Measurements from ENCODE around the gene EID2B.

Gene EID2B

DNA sequence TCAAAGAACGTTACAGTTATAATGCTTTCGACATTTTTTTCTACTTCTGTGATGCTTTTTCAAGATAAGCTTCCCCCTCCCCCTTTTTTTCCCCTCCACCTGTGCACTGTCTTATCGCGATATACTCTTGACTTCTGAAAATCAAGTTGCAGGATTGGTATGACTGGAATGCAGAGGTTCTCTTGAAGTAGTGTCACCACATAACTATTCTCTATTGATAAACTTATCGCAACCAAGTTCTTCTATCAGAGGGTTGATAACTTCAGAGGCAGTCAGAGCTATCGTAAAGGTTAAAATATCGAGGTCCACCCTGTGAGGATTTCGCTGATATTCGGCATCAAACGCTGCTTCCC, 6.5 kb upstream of the EID2B start:
- no peak for TF ChIP-seq CTCF (IDR thresholded peaks at IDR 0.05; ENCODE audit: low read depth, low read length, missing control alignments)
- H3K4me3 ChIP-seq (ENCODE audit: low read depth, low read length) = peak overlapping the region; percentile 88
- DNase-seq (ENCODE audit: low read depth) = no peak

- no peak for TF ChIP-seq CTCF (IDR thresholded peaks at IDR 0.05; ENCODE audit: low read depth, low read length, missing control alignments)
Observed at GRCh38 chr19:39533791-39534190, 1.1 kb upstream of the EID2B start.

GRCh38 chr19:39533003-39533512, 406 bp upstream of the EID2B start:
- TF ChIP-seq CTCF (IDR thresholded peaks at IDR 0.05; ENCODE audit: low read depth, low read length, missing control alignments) = no peak
- no peak overlapping the region for H3K4me3 ChIP-seq (ENCODE audit: low read depth, low read length)
- DNase-seq (ENCODE audit: low read depth) = no peak

More at GRCh38 chr19:39533791-39534190, 1.1 kb upstream of the EID2B start:
- H3K4me3 ChIP-seq (ENCODE audit: low read depth, low read length) = no peak overlapping the region
- DNase-seq (ENCODE audit: low read depth) = no peak

GRCh38 chr19:39531834-39532232, 819 bp downstream of the EID2B start:
- no peak for DNase-seq (ENCODE audit: low read depth)
- TF ChIP-seq CTCF (IDR thresholded peaks at IDR 0.05; ENCODE audit: low read depth, low read length, missing control alignments) = no peak
- H3K4me3 ChIP-seq (ENCODE audit: low read depth, low read length) = peak overlapping the region; percentile 86

GRCh38 chr19:39525205-39525604, 7.4 kb downstream of the EID2B start:
- TF ChIP-seq CTCF (IDR thresholded peaks at IDR 0.05; ENCODE audit: low read depth, low read length, missing control alignments) = no peak
- DNase-seq (ENCODE audit: low read depth) = no peak

DNA sequence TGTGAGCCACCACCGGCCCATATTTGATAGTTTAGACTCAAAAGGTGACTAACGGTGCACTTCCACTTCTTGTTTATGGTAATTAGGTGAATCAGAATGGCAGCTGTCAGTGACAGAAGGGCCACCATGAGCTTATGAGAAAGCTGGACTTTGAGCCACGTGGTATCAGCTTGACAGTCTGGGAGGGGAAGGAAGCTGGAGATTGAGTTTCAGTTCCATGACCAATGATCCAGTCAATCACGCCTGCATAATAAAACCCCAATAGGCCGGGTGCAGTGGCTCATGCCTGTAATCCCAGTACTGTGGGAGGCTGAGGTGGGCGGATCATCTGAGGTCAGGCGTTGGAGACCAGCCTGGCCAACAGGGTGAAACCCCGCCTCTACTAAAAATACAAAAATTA, 8.2 kb downstream of the EID2B start:
- no peak for TF ChIP-seq CTCF (IDR thresholded peaks at IDR 0.05; ENCODE audit: low read depth, low read length, missing control alignments)
- H3K4me3 ChIP-seq (ENCODE audit: low read depth, low read length) = no peak overlapping the region
- DNase-seq (ENCODE audit: low read depth) = no peak

More at GRCh38 chr19:39525205-39525604, 7.4 kb downstream of the EID2B start:
- H3K4me3 ChIP-seq (ENCODE audit: low read depth, low read length) = no peak overlapping the region

Data from GM12864 (cell line).